Body of pancreas (tissue), 4 donors: Measurements from ENCODE around the gene RBMS1. TPM values are rescaled to one million over a fixed set of nuclear protein-coding genes. Genes with fewer than 3 reads are reported as not detected.

Source experiments
- ATAC-seq: fragments of 150-250 bp; one replicate; pipeline ENCODE4 v1.9.1; 2016
- DNase-seq, 4 donors: peaks; one replicate each; pipeline ENCODE4 v3.0.0-alpha.2; 2019
- H3K27ac ChIP-seq, 4 donors: fragments of 200-600 bp; sonication (generic); 1 replicate in 3 of 4; 2 replicates in 1 of 4; pipeline versions ENCODE4 v1.5.1 to v1.6.1; 2016 to 2019; ENCODE audit warnings: mild to moderate bottlenecking in 1 of 4, mixed read lengths in 1 of 4, moderate library complexity in 1 of 4
- H3K27me3 ChIP-seq, 2 donors: fragments of 200-600 bp; sonication (generic); one replicate each; pipeline ENCODE4 v1.6.0; 2016; ENCODE audit warnings: mild to moderate bottlenecking in 1 of 2
- H3K36me3 ChIP-seq, 2 donors: fragments of 200-600 bp; sonication (generic); replicated peaks in 1 of 2; 2 replicates each; pipeline ENCODE4 v1.5.1; 2016; ENCODE audit warnings: low read depth in 2 of 2; ENCODE audit not compliant: insufficient read depth in 1 of 2
- H3K4me1 ChIP-seq: fragments of 200-600 bp; sonication (generic); one replicate; pipeline ENCODE4 v1.6.0; 2016
- H3K4me3 ChIP-seq, 2 donors: fragments of 200-600 bp; sonication (generic); 1 replicate in 1 of 2; 2 replicates in 1 of 2; pipeline ENCODE4 v1.5.1; 2016 to 2019
- H3K9me3 ChIP-seq, 3 donors: fragments of 200-600 bp; sonication (generic); 1 replicate in 2 of 3; 2 replicates in 1 of 3; pipeline ENCODE4 v1.5.1; 2016
- POLR2A ChIP-seq, 3 donors: fragments of 450-650 bp; IDR thresholded peaks; one replicate each; pipeline ENCODE4 v1.6.1; 2016; ENCODE audit warnings: antibody characterized with exemption in 3 of 3, mild to moderate bottlenecking in 2 of 3
- WGBS, 2 donors: methylation state at CpG; one replicate each; pipeline ENCODE4 v1.1.5; 2017; 5-methylcytosine and 5-hydroxymethylcytosine counted together
- intact Hi-C: fragments of 100-400 bp; cut with DNase I; formaldehyde crosslinking; loops from one replicate; pipeline ENCODE4 v1.15.1; 2023
- total RNA-seq, 2 donors: library from RNA; depleted of rRNA; stranded (reverse); fragments of >200 nt; gene quantifications; one replicate each; pipeline ENCODE4 v1.1.0, GENCODE V29; 2016
- TF ChIP-seq, protein P1 (sequence below), 7 experiments: fragments of 450-650 bp in 4 of 7; fragments of 200-600 bp in 3 of 7; sonication (generic) in 3 of 7; IDR thresholded peaks; one replicate each; pipeline ENCODE4 v1.5.1; 2016 to 2019; ENCODE audit warnings: antibody characterized with exemption in 7 of 7

Gene RBMS1
- total RNA-seq, 2 donors from 2014 or later = 21.3 to 23.7 TPM

DNA sequence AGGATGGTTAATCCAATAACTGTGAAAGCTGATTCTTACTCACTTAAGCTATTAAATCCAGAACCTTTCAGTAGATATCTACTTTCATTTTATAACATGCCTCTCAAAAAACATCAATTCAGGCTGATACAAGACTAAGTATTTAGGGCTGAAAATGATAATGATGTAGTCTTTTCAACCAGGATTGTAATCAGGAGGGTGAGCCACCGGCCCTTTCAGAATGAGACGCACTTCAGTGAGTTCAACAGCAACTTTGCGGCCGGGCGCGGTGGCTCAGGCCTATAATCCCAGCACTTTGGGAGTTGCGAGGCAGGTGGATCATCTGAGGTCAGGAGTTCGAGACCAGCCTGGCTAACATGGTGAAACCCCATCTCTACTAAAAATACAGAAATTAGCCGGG is 30.4 kb downstream of the RBMS1 start:
- Histone ChIP-seq H3K9me3 (no peaks in the 10 kb centered on the region), H3K4me1 (no peaks in the 10 kb centered on the region), H3K27ac (no peak overlapping the region), H3K36me3 (no peaks in the 10 kb centered on the region), H3K27me3 (no peaks in the 10 kb centered on the region), H3K4me3 (no peak overlapping the region)
- WGBS, 2 donors = 91 to 98% methylated on average over 9 of the region's 9 CpGs
- ATAC-seq (no peak), DNase-seq (no peak)
- TF ChIP-seq, protein P1, sequence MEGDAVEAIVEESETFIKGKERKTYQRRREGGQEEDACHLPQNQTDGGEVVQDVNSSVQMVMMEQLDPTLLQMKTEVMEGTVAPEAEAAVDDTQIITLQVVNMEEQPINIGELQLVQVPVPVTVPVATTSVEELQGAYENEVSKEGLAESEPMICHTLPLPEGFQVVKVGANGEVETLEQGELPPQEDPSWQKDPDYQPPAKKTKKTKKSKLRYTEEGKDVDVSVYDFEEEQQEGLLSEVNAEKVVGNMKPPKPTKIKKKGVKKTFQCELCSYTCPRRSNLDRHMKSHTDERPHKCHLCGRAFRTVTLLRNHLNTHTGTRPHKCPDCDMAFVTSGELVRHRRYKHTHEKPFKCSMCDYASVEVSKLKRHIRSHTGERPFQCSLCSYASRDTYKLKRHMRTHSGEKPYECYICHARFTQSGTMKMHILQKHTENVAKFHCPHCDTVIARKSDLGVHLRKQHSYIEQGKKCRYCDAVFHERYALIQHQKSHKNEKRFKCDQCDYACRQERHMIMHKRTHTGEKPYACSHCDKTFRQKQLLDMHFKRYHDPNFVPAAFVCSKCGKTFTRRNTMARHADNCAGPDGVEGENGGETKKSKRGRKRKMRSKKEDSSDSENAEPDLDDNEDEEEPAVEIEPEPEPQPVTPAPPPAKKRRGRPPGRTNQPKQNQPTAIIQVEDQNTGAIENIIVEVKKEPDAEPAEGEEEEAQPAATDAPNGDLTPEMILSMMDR (IDR thresholded peaks at IDR 0.05) = no peak
- no peak for TF ChIP-seq POLR2A (IDR thresholded peaks at IDR 0.05)
- intact Hi-C loops = no loop called here

DNA sequence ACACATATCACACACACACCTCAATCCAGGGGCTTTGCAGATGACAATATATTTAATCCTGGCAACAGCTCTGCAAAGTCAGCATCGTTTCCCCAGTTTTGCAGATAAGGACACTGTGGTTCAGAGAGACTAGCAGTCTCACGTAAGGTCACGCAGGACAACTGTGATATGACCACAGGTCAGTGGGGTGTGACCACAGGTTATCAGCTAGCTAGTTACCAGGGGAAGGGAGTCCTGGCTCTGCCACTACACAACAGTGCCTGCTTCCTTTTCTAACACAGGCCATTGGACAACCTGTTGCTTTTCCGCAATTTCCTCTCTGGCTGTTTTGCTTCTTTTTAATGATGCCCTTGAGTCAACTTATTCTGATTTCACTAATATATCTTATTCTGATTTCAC is 33.3 kb downstream of the RBMS1 start:
- peaks cover 5% of the 10 kb centered on the region for H3K4me1 ChIP-seq
- no peak for ATAC-seq

DNA sequence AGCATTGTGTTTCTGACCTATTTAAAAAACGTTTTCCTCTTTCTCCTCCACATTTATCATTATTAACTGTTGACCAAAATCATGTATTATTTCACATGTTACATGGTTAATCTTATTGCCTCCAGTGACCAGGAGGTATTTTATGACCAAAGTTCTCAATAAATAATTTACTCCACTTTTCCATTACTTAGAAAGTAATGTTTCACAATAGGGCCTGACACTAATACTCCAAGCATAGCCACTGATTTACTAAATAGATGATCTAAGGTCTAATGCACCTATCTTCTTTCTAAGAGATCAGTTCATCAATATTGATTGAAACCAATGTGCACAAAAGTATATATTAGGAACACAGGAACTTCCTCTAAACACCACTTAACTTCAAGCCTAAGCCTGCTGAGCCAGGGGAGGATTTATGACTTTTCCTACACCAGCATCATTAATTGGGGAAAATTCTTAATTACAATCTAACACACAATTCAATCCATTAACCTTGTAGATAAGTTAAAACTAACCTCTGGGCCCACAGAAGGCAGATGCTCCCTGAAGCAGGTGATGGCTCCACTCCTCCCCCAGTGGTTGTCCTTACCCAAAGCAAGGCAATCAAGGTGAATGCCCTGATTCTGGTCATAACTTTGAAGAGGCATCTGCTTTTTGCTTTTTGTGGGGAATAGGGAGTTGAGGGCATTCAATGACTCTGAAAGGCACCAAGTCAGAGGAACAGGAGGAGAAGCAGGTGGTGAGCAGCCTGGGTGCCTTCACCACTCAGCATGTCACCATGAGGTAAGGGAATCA is 33.9 kb downstream of the RBMS1 start:
- H3K4me1 ChIP-seq = peaks cover 5% of the 10 kb centered on the region
- intact Hi-C loops = no loop called here
- WGBS, 2 donors = 31 to 33% methylated on average over 1 of the region's 1 CpG
- no peaks in the 10 kb centered on the region for H3K36me3 ChIP-seq
- no peaks in the 10 kb centered on the region for H3K9me3 ChIP-seq
- no peak overlapping the region for H3K4me3 ChIP-seq
- ATAC-seq = no peak
- no peaks in the 10 kb centered on the region for H3K27me3 ChIP-seq
- no peak for DNase-seq
- no peak for TF ChIP-seq POLR2A (IDR thresholded peaks at IDR 0.05)
- TF ChIP-seq, protein P1 (IDR thresholded peaks at IDR 0.05) = no peak
- no peak overlapping the region for H3K27ac ChIP-seq

More for the DNA sequence above, 33.3 kb downstream of the RBMS1 start:
- Histone ChIP-seq H3K27ac (no peak overlapping the region), H3K36me3 (no peaks in the 10 kb centered on the region), H3K9me3 (no peaks in the 10 kb centered on the region), H3K27me3 (no peaks in the 10 kb centered on the region), H3K4me3 (no peak overlapping the region)
- TF ChIP-seq, protein P1 (IDR thresholded peaks at IDR 0.05) = no peak
- no peak for TF ChIP-seq POLR2A (IDR thresholded peaks at IDR 0.05)
- 88 to 89% methylated on average over 4 of the region's 4 CpGs for WGBS, 2 donors
- intact Hi-C loops = no loop called here
- DNase-seq = no peak

DNA sequence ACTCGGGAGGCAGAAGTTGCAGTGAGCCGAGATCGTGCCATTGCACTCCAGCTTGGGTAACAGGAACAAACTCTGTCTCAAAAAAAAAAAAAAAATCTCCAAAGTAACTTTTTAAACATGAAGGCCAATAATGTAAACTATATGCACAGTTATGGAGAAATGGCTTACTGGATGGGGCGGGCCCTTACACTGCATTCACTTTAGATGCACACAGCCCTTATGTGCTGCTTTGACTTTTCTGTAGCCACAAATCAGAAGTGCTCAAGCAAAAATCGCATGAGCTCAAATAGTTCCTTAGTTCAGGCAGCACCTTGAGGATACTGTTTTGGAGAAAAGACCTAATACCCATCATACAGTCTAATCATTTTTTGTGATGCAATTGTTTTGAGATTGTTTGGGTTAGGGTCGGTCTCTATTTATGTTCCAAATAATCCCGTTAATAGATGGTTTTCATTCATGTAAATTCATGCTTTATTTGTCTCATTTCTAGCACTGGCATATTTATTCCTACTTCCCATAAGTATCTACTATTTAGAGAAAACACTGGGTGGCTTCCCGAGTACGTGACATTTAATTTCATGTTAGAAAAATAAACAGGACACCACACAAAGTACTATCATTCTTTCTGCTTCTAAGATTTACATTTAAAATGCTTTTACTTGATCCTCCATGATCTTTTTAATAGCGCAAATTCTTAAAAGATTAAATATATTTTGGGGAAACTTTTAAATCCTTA is 34.7 kb downstream of the RBMS1 start:
- TF ChIP-seq POLR2A (IDR thresholded peaks at IDR 0.05) = no peak
- TF ChIP-seq, protein P1 (IDR thresholded peaks at IDR 0.05) = no peak

More for the DNA sequence above, 34.7 kb downstream of the RBMS1 start:
- DNase-seq (no peak), ATAC-seq (no peak)
- Histone ChIP-seq H3K36me3 (no peaks in the 10 kb centered on the region), H3K27me3 (no peaks in the 10 kb centered on the region), H3K4me3 (no peak overlapping the region), H3K27ac (no peak overlapping the region), H3K4me1 (peaks cover 5% of the 10 kb centered on the region), H3K9me3 (no peaks in the 10 kb centered on the region)
- intact Hi-C loops = no loop called here
- 87 to 89% methylated on average over 10 of the region's 10 CpGs for WGBS, 2 donors
